GM19455 (cell line): ENCODE results near the gene USP50.
"Not testable (repeated sequence)": the region's sequence is repeated elsewhere in the genome, so short reads cannot be mapped to it uniquely, and the experiment has no call there.

Source experiments
- ATAC-seq: cut with Tn5 transposase; IDR thresholded peaks from one replicate; pipeline ENCODE4 v1.9.1; 2021; ENCODE audit not compliant: unreplicated experiment

Gene USP50

DNA sequence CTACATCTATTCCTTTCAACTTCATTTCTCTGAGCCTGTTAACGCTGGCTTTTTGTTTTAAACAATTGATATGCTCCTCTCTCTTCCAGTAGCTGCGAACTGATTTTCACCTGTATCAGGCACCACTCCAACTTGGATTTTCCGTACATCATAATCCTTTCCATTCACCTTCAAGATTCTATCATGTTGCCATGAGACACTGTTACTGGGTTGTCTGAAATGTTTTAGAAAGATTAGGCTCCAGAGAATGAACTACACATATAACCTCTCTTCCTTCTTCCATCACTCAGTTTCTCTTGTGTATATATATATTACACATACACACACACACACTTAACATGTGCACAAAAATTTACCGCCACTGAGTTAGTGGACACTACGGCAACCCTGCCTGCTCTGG, at the start of gene USP50:
Gene USP50, minus strand, starts transcription at position 101 of the 400 bp plus-strand sequence. CDS start 141 bp downstream, outside the sequence.
- no peak for ATAC-seq

DNA sequence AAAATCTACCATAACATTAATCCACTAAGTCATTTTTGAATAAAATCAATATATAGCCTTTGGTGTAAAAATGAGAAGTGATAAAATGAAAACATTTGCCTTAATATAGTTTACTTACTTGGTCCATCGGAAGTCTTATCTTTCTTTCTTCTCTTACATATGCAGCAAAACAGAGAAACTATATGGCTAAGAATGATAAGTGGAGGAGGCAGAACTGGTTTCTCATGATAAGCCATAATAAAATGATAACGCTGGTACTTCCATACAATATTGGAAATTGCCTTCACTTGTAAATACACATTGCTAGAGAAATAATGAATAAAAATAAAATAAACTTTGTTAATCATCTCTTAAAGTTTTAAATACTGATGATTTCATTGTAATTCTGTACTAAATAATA, 47.8 kb upstream of the USP50 start:
- ATAC-seq = no peak

DNA sequence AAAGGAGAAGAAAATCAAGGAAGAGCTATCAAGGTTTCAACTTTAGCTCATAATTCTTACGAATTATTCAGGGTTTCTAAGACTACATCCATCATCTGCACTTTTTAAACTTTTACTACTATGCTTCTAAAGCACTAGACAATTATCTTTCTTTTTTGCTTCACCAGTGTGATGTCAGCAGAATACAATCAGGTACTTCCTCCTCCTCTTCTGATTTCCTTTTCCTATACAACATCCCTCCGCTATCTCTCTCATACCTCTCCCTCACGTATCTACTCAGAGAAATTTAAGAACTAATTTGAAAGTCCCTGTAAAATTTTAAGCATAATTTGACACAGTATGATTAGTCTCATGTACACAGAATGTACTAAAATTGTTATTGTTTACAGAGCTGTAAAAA, 47.3 kb upstream of the USP50 start:
- ATAC-seq = no peak

DNA sequence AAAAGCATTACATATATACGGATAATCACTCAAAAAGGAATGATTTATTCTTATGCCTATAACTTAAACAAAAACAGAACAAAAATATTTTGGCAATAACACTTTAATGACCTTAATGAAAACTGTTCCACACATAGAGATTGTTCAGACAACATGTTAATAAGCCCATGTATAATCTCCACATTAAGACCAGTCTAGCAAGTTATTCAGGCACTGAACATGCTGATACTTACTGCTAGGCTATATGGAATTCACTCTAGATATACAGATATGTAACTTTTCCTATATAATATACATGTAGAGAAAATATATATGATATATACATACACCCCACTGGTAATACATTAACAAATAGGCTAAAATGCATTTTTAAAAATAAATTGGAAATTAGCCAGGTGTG, 43.8 kb upstream of the USP50 start:
- no peak for ATAC-seq

DNA sequence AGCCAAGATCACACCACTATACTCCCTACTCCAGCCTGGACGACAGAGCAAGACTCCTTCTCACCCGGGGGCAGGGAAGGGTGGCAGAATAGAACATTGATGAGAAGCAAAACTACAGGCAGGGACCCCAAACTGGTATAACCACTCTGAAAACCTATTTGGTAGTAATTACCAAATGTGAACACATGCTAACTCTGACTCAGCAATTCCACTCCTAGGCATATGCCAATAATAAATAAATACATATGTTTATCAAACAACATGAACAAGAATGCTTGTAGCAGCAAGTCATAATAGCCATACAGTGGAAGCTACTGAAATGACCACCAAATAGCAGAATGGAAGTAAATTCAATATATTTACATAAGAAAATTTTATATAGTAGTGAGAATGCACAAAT, 31.0 kb upstream of the USP50 start:
- no peak for ATAC-seq

DNA sequence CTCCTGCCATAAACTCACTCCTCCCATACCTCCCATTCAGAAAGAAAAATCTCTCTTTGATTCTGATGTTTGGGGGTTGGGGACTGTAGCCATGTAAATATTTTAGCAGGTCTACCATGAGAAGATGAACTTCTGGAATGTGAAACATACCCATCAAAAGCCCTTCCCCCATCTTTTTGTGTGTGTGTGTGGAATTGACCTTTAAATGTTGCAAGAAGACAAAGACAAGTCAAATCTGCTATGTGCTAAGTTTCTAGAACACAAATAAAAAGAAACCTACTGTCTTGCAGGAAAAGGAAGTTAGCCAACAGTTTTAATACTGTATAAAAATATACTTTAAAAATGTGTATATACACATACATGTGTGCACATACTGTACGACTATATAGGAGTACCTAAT, 29.7 kb upstream of the USP50 start:
- no peak for ATAC-seq

DNA sequence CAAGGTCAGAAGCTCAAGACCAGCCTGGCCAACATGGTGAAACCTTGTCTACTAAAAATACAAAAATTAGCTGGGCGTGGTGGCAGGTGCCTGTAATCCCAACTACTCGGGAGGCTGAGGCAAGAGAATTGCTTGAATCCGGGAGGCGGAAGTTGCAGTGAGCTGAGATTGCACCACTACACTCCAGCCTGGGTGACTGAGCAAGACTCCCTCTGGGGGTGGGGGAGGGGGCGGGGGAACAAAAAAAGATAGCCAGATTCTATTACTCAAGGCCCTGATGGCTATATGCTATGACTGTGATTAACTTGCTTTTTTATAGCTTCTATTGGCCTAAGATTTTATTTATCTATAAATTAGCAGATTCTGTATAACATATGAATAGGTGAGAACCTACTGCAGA, 27.4 kb upstream of the USP50 start:
- ATAC-seq = not testable (repeated sequence)

DNA sequence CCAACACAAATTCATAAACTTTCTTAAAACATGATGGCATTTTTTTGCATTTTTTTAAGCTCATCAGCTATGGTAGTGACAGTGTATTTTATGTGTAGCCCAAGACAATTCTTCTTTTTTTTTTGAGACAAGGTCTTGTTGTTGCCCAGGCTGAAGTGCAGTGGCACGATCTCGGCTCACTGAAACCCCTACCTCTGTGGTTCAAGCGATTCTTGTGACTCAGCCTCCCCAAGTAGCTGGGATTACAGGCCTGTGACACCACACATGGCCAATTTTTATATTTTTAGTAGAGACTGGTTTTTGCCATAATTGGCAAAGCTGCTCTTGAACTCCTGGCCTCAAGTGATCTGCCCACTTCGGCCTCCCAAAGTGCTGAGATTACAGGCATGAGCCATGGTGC, 17.3 kb upstream of the USP50 start:
- no peak for ATAC-seq

DNA sequence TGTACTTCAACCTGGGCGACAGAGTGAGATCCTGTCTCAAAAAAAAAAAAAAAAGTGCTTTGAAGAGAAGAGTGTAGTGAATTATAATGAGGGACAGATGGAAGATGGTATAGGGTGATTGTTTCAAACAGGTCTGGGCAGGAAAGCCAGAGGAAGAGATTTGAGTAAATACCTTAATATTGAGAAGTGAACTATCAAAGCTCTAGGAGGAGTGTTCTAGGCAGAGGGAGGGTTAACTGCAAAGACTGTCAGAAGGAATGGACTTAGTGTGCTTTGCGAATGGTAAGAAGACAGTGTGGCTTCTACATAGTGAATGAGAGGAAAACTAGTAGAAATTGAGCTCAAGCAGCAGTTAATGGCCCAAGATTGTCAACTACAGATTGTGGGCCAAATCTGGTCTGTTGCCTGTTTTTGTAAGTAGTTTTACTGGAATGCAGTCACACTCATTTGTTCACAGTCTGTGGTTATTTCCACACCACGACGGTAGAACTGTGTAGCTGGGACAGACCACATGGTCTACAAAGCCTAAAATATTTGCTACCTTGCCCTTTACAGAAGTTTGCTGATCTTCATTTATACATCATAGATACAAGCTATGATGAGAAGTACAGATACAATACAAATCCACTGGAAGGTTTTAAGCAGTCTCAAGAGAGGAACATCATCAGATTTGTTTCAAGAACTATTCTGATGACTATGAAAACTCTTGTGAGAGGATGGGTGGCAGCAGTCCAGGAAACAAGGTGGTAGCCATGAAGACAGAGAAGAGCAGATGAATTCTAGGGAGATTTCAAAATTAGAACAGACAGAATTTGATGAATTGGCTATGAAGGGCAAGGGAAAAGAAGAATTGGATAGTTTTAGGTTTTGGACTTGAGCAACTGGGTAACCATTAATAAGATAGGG, 16.5 kb upstream of the USP50 start:
- no peak for ATAC-seq

DNA sequence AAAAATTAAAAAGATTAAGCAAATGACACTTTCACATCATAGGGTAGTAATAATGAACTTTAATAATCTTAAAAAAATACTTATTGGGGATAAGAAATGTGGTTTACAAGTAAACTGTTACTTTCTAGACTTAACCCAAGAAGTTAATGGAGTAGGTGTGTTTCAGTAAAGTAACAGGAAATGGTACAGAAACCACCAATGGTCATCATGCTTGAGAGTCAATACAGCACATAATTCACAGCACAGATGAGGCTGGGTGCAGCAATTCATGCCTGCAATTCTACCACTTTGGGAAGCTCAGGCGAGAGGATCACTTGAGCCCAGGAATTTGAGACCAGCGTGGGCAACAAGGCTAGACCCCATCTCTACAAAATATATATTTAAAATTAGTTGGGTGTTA, 11.5 kb upstream of the USP50 start:
- ATAC-seq = no peak

DNA sequence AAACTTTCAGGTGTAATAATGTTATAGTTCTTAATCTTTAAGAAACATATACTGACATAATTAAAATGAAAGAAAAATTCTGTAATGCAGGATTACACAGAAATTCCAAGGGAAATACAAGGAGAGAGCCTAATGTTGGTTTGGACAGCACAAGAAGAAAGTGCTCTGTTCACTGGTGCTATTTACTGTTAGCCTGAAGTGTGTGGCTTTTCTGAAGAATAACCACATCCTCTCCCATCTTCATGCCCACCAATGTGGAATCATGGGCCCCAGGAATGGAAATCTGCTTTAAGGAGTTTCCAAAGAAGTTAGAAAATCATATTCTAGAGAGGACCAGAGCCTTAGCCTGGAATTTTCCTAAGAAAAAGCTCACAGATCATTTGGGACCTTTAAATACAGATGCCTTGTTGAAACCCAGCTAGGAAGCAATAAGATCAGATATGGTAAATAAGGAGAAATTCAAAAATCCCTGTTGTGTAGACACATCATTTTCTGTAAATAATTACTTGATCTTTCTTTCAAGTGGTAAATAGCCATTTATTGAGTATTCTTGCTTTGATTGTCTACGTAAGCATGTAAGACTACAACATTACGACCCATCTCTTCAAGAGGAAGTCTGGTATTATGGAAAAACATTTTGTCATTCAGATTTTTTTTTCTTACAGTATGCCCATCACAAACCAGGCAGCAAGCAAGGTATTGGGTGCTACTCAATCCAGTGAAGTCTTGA, 10.3 kb upstream of the USP50 start:
- no peak for ATAC-seq

DNA sequence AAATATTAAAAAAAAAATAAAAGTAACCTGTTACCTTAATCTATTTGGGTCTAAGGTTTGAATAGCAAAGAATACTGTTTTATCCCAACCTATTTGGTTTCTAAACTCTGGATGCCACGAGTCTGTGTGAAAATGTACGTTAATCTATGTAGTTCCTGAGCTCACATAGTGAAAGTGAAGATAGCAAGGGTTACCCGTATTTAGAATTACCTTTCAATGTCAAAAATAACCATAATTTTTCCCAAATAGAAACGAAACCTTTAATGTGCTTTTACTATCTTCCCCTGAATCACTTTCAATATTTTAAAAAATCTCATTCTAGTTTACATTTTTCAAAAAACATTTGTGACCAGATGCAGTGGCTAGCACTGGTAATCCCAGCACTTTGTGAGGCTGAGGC, 5.8 kb upstream of the USP50 start:
- ATAC-seq = no peak

DNA sequence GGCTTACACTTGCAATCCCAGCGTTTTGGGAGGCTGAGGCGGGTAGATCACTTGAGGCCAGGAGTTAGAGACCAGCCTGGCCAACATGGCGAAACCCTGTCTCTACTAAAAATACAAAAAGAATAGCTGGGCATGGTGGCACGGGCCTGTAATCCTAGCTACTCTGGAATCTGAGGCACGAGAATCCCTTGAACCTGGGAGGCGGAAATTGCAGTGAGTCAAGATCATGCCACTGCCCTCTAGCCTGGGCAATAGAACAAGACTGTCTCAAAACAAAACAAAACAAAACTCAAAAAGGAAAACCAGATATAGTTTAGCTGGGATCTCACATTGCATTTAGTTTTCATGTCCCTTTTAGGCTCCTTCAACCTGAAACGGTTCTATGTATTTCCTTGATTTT, 2.9 kb upstream of the USP50 start:
- no peak for ATAC-seq

DNA sequence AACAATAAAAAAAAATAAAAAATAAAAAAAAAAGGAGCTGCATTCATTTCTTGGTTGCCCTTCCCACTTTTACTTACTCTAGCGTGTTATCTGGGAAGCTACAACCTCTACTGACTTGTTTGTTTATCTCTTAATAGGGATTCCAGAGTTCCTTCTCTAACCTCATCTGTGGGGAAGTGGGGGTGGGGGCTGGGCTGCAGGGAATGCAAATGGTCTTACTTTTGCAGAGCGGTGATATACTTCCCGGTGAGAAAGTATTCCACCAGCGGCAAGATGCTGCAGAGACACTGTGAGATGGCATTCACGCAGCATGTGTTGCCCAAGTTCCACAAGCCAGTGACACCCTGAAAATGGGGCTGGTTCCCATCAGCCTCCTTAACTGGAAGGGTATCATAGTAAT, 2.1 kb downstream of the USP50 start:
- no peak for ATAC-seq

DNA sequence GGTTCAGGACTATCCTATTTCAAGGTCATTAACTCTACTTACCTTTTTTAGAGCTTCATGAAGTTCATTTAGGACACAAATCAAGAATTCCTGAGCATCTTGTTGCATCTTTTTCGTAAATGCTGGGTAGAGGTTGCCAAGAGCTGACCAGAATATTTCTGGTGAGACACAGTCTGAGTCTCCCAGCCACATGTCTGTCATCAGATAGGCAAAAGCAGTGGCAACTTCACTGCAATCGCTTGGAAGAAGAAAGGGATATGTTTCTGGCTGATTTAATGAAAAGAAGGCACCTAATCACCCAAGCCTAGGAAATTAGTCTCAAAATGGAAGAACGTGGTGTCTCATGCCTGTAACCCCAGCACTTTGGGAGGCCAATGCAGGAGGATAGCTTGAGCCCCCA, 2.9 kb downstream of the USP50 start:
- no peak for ATAC-seq

DNA sequence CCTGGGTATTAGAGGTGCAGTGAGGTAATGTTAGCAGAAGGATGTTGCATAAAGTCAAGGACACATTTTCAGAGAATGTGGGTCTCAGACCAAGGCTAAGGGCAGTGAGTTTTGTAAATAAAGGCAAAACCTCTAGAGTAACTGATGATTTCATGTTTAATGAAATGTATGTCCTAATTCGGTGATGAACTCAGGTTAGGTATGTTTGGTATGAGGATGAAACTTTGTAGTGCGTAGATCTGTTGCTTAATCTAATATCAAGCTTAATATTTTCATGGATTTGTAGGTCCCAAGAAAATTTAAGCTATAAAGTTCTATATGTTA, 3.6 kb downstream of the USP50 start:
- ATAC-seq = no peak

DNA sequence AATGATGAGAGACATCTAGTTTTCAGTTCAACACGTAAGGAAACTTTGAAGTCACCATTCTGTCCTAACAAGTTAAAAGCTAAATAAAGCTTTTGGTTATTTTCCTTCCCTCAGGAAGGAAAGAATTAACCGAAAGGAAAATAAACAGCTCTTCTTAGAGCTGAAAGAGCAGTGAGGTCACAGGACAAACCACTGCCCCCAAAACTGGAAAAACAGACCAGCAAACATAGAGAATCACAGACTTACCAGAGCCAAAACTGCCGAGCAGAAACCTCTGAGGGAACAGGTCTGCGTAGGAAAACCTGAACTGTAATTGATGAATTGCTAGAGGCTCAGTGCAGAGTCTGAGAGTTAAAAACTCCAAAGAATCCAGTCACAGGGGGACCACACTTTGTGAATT, 14.7 kb downstream of the USP50 start:
- ATAC-seq = no peak

DNA sequence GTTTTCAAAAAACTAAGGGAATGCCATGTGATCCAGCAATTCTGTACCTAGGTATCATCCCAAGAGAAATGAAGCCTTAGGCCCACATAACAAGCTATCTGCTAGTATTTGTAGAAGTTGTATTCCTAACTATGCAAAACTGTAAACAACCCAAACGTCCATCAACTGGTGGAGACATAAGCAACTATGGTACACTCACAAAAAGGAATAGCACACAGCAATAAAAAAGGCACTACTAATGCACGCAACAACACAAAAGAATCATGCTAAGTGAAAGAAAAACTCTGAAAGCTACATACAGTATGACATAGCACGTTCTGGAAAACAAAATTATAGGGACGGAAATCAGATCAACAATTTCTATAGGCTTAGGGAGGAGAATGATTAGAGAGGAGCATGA, 15.3 kb downstream of the USP50 start:
- no peak for ATAC-seq

DNA sequence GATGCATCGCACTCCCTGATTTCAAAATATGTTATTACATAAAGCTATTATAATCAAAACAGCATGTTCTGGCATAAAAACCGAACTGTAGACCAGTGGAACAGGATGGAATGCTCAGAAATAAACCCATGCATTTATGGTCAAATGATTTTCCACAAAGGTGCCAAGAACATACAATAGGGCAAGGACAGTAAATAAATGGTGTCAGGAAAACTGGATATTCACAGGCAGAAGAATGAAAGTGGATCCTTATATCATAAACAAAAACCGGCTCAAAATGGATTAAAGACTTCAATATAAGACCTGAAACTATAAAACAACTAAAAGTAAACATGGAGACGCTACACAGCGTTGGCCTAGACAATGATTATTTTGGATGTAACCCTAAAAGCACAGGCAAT, 22.6 kb downstream of the USP50 start:
- no peak for ATAC-seq

DNA sequence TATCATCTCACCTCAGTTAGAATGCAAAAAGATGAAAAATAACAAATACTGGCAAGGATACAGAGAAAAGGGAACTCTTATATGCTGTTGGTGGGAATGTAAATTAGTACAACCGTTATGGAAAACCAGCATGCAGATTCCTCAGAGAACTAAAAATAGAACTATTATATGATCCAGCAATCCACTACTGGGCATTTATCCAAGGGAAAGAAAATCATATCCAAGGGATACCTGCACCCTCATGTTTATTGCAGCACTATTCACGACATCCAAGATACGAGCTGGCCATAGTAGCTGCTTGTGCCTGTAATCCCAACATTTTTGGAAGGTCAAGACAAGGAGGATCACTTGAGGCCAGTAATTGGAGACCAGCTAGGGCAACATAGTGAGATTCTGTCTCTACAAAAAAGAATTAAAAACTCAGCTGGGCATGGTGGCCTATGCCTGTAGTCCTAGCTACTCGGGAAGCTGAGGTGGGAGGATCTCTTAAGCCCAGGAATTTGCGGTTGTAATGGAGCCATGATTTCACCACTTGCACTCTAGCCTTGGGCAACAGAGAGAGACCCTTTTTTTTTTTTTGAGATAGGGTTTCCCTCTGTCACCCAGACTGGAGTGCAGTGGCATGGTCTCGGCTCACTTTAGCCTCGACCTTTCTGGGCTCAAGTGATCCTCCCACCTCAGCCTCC, 26.6 kb downstream of the USP50 start:
- no peak for ATAC-seq

DNA sequence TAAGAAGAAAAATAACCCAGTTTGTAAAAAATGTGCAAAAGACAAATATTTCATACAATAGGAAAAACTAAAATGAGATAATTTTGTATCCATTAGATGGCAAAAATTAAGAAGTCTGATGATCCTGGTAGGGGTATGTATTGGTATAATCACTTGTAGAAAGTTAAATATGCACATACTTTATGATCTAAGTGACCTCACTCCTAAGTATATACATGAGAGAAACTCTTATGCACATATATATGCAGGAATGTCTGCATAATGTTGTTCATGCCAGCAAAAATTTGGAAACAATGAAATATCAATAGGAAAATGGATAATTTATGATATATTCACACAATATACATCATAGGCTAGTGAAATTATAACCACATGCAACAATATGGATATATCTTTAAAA, 33.5 kb downstream of the USP50 start:
- no peak for ATAC-seq

DNA sequence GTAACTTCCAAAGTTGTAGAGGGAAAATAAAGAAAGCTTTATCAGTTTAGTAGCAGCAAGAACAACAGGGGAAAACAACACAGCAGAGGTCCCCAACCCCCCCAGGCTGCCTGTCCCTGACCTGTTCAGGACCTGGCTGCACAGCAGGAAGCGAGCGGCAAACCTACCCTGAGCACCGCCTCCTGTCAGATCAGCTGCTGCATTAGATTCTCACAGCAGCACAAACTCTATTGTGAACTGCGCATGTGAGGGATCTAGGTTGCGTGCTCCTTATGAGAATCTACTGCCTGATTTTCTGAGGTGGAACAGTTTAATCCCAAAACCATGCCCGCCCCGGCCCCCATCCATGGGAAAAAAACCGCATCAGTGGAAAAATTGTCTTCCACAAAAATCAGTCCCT, 40.3 kb downstream of the USP50 start:
- ATAC-seq = no peak
